ENCODE measurements around the gene WNT9A.
"Not testable (repeated sequence)": the region's sequence is repeated elsewhere in the genome, so short reads cannot be mapped to it uniquely, and the experiment has no call there.

The WNT9A gene

DNA sequence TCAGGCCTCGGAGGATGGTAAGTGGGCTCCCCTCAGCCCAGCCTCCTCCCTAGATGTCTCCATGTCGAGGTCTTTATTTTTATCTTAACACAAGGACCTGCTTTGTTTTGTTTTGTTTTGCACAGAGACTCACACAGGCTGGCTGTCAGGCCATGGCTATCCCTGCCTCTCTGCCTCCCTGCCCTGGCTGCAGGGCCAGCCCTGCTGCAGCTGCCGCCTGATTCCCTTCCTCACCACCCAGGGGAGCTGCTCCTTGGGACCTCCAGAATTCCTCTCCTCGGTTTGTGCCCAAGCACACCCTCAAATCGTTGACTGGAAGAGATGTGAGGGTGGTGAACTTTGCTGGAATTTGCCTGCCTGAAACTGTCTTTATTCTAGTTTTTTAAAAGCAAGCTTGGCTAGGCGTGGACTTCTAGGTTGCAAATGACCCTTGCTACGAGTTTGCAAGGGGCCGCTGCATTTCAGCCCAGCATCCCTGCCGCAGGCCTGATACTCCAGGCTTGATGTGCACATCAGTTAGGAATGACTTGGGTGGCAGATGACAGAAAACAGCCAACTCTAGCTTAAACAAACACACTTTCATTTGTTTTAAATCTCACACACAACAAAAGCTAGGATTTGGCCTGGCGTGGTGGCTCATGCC lies 37.1 kb downstream of the WNT9A start:
- no peak for DNase-seq

DNA sequence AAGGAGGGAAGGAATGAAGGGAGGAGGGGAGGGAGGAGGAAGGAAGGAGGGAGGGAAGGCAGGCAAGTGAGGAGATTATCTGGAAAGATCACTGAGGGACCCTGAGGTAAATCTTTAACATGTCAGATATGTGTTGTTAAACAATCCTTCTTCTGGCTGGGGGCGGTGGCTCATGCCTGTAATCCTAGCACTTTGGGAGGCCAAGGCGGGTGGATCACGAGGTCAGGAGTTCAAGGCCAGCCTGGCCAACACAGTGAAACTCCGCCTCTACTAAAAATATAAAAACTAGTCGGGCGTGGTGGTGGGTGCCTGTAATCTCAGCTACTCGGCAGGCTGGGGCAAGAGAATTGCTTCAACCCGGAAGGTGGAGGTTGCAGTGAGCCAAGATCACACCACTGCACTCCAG lies 37.8 kb downstream of the WNT9A start:
- not testable (repeated sequence) for DNase-seq

DNA sequence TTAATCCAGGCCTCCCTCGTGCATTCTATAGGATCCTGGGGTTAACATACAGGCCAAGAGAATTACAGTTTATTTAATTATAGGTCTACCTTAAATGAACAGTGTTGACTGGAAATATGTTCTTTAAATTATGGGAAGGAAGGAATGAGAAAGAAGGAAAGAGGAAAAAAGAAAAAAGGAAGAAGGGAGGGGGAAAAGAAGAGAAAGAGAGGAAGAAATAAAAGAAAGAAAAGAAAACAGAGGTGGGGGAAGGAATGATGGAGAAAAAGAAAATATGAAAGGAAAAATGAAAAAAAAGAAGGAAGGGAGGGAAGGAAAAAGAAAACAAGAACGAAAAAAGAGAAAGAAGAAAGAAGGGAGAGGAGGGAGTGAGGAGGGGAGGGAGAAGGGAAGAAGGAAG lies 38.5 kb downstream of the WNT9A start:
- no peak for DNase-seq

DNA sequence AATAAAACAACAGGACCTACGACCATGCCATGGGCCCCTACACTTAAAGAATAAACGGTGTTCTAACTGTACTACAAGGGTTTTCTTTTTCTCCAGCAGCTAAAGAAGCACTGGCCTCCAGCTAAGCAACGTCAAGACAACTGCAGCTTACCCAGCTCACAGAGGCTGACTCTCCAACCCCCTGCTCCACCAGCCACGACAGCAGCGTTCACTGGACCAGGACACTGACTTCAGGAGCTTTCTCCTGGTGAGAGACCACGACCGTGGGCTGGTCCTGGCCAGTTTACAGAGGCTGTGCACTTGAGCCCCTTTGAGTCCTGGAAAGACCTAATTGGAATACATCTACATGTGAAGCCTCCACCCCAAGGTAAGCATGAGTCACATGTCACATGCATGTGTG lies 39.4 kb downstream of the WNT9A start:
- DNase-seq, result no peak

DNA sequence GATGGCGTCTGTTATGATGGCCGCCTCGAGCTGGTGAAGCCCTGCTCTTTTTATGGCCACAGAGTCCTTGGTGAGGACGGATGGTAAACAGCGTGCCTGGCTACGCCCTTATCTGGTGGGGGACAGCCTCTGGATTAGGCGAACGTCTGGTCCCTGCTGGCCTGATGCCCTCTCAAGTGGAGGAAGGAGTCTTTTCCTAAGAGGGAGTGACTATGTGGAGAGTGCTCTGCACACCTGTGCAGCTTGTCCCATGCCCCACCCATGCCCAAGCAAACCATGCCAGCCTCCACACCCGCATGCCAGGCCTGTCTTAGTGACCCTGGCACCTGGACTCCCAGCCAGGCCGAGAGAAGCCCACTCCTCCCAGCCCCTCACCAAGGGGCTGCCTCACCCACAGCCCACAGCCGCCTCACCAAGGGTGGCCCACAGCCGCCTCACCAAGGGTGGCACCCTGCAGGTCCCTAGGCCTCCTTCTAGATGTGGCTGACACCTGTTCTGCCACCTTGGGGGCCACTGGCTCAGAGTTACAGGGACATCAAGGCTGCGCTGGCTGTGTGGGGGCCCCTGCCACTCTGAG lies 40.2 kb downstream of the WNT9A start:
- no peak for DNase-seq

DNA sequence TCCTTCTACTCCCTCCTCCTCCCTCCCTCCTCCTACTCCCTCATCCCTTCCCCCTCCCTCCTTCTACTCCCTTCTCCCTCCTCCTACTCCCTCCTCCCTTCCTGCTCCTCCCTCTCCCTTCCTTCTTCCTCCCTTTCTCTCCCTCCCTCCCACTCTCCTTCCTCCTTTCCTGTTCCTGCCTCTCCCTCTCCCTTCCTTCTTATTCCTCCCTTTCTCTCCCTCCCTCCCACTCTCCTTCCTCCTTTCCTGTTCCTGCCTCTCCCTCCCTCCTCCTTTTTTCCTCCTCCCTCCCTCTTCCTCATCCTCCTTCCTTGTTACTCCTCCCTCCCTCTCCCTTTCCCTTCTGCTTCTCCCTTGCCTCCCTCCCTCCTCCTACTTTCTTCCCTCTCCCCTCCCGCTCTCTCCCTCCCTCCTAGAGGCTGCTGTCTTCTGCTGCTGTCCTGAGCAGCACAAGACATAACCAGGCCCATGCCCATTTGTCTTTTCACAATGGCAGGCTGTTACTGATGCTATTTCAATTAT lies 41.1 kb downstream of the WNT9A start:
- DNase-seq, result no peak

DNA sequence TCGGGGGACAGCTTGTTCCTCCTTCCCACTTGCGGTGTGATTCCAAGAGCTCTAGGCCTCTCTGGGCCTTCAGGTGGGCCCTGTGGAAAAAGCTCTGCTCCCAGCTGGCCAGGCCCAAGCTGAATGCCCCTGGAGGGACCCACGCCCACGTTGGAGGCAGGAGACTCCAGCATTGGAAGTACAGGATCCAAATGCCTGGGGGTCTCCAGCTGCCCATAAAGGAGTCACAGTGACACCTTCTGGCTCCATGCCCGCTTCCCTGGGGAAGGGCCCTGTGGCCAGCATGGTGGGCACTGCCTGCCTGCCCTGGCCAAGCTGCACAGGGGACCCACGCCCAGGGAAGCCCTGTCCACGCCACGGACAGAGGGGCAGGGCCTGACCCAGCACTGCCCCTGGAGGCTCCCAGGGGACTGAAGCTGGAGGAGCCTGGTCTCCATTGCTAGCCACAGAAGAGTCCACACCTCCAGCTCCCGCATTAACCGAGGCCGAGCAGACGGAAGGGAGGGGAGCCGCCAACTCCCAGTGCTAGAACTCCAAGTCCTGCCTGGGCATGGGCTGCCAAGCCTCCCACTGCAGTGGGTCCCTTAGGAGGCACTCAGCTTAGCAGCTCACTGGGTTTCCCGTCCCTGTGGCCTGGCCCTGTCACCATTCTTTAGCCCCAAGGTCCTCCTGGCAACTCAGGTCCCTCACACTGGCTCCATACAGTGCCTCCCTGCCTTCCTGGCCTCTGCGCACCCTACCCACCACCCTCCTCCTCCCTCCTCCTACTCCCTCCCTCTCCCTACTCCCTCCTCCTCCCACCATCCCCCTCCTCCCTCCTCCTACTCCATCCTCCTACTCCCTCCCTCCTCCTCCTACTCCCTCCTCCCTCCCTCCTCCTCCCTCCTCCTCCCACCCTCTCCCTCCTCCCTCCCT lies 41.9 kb downstream of the WNT9A start:
- DNase-seq, result no peak

DNA sequence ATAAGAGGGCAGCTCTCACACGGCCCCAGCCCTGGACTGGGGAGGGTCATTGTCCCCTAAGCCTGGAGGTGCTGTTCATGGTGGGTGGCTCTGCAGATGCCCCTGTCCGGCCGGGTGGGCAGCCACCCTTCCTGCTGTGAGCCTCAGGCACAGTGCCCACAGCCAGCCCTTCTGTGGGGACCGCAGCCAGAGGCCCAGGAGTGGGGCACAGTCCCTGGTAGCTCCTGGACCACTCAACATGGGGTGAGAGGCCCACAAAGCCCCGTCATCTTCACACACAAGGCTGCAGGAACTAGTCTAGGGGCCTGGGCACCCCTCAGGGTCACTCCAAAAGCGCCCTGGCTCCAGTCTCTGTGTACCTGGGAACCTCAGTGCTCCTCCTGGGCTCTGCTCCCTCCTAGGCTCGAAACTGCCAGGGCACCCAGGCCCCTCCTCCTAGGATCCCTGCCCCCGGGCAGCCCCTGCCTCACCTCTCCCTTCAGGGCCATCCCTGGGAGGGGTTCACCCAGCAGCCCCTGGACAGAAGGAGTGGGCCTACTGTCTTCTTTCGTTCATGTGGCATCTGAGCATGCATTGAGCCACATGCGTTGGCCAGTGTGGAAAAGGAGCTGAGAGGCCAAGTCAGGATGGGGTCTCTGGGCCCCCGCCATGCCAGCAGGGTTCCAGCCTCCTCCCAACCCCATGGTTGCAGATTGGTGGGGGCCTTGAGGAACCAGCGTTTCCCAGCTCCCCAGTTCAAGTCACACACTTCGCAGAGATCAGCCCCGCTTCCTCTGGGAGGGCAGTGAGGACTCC lies 43.0 kb downstream of the WNT9A start:
- DNase-seq, result no peak

DNA sequence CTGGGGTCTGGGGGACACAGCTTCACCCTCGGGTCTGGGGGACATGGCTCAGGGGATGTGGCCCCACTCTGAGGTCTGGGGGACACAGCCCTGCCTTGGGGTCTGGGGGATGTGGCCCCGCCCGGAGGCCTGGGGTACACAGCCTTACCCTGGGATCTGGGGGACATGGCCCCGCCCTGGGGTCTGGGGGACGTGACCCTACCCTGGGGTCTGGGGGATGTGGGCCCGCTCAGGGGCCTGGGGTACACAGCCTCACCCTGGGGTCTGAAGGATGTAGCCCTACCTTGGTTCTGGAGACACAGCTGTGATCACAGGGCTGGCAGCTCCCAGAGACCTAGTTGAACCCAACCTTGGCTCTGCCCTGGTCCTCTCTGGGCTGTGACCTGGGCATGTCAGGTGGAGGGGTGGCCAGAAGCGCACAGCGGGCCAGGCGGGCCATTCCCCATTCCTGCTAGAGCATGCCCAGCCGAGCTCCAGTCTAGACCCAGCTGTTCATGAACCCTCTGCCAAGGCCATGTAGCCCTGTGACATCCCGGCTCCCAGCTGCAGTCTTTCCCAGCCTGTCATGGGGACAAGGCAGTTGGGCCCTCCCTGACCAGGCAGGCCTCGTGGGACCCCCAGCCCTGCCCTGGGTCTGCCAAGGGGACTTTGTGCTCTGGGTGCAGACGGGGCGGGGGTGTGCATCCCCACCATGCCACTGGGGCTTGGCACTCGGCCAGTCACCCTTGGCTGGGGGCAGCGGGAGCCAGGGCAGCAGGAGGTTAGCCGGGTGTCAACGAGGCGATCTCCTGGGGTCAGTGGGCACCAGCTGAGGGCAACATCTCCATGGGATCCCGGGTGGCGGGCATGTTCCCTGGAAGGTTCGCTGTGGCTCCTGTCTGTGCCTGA lies 43.9 kb downstream of the WNT9A start:
- no peak for DNase-seq

DNA sequence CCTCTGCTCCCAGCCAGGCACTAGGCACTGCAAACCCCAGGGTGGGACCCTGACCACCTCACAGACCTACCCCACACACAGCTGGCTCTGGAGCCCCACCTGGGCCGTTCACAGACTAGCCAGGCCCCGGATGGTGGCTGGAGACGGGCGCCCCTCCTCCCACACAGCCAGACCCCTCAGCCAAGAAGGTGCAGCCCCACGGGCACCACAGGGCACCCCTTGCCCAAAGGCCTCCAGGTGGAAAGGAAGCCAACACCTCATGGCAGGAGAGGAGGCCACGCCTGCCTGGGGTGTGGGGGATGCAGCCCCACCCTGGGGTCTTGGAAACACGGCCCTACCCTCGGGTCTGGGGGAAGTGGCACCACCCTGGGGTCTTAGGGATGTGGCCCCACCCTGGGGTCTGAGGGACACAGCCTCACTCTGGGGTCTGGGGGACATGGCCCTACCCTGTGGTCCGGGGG lies 44.6 kb downstream of the WNT9A start:
- no peak for DNase-seq

DNA sequence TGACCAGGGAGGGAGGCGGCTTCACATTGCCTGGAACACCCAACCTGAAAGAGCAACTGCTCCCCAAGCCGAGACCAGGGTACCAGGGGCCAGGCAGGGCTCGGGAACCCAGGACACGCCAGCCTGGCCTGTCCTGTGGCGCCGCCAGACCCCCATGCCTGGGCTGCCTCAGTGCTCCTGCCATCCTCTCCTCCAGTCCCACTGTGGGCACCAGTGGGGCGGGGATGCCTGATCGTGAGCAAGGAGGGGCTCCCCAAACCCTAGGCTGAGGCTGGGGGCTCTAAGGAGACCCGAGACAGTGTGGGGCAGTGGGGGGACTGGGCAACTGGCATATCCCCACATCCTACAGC lies 45.1 kb downstream of the WNT9A start:
- no peak for DNase-seq

DNA sequence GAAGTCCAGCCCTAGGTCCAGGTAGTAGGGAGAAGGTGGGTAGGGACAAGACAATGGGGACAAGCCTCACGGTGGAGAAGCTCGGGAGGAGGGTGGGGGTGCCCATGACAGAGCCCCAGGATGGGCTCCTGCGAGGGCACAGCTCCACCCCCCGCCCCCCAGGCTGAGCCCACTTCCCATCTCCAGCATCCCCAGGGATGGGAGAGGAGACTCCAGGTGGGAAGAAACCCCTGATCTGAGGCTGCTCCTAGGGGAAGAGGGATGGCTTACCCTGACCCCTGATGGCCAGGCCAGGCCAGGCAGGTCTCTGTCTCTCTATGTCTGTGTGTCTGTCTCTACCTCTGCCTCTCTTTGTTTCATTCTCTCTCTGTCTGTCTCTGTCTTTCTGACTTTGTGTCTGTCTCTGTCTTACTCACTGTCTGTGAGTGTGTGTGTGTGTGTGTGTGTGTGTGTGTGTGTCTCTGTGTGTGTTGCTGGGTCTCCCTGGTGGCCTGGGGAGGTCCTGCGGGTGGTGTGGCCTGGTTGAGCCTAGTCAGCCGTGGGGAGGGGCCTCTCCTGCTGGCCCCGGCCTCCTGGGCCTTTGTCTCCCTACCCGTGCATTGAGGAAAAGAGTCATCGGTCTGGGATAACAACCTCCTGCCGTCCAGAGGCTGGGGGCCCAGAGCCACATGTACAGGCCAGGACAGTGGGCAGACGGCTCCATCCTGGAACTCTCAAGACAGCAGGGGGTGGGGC lies 45.7 kb downstream of the WNT9A start:
- no peak for DNase-seq

DNA sequence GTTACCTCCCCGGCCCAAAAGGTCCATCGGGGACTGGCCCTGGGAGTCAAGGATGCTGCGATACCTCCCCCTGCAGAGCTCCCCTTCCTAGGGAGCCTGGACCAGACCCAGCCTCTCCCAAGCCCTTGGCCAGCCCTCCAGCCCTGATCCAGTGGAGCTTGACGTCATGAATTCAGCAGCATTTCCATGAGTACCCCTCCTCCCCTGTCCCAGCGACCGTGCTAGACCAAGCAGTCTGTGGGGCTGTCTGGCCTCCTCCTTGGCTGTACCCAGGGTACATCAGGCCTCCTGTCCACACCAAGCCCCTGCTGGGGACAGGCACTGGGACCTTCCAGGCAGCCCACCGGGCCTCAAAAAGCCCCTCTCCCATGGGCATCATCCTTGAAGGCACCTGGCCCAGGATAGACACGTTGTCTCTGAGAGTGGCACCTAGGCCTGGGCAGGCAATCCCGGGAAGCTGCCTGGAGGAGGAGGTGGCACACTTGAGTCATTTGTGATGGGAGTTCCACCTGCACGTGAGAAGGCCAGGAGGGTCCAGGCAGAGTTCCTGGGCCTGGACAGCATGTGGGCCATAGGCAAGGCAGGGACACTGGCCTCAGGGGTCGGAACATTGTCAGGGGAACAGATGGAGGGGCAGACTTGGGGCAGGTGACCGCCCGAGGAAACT lies 46.4 kb downstream of the WNT9A start:
- no peak for DNase-seq

DNA sequence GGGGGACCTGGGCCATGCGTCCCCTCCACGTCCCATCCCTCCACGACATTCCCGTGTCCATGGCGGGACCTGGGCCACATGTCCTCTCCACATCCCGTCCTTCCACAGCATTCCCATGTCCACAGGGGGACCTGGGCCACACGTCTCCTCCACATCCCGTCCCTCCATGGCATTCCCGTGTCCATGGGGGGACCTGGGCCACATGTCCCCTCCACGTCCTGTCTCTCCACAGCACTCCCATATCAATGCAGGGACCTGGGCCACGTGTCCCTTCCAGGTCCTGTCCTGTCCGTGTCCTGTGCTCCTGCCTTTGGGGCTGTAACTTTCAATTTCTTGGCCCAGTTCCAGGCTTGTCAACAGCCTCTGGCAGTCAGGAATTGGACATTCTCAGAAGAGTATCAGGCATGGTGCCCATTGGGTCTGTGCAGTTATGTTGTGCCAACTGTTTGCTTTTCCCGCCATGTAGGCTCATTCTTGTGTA lies 47.1 kb downstream of the WNT9A start:
- DNase-seq, result no peak

DNA sequence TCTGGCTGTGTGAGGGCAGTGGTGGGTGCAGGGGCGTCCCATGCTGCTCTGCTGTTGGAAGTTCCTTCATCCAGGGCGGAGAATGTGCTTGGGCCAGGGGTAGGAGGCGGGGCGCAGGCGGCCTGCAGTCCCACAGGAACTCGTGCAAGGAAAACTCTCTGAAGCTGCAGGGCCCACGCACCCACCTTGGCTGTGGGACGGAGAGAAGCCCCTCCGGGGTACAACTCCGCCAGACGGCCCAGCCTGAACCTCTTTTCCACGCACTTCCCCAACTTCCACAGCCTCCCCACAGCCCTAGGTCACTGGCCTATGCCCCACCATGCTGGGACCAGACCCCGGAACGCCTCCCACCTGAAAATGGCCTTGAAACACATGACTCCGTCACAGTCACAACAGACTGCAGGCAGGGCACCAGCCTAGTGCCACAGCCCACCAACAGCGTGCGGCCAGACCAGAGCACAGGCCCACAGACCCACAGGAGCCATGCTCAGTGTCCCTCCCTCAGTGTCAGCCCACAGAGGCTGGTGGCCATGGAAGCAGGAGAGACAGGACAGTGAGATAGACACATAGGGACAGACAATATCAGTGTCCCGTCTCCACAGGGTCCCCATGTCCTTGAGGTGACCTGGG lies 47.8 kb downstream of the WNT9A start:
- DNase-seq, result no peak

DNA sequence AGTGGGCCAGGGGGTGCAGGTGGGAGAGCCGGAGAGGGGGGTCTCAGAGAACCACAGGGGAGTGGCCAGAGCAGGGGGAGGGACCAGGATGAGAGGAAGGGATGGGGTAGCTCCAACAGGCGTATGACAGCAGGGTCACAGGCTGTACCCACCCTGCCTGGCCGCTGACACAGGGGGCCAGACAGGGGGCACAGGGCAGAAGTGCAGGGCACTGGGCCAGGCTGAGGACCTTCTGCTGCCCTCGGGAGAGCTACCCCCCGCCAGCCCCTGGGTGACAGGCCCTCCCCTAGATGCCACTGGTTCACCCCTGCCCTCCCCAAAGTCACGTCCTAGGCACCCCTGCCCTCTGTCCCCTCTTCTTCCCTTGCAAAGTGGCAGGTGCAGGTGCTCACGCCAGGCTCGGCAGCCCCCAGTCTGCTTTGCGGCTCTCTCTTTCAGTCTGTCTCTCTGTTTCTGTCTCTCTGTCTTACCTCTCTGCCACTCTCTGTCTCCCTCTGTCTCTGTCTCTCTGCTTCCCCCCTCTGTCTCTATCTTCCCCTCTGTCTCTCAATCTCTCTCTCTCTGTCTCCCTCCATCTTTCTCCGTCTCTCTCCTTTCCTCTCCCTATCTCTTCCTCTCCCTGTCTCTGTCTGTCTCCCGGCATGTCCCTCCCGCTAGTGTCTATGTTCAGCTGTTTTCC lies 48.5 kb downstream of the WNT9A start:
- DNase-seq, result no peak

DNA sequence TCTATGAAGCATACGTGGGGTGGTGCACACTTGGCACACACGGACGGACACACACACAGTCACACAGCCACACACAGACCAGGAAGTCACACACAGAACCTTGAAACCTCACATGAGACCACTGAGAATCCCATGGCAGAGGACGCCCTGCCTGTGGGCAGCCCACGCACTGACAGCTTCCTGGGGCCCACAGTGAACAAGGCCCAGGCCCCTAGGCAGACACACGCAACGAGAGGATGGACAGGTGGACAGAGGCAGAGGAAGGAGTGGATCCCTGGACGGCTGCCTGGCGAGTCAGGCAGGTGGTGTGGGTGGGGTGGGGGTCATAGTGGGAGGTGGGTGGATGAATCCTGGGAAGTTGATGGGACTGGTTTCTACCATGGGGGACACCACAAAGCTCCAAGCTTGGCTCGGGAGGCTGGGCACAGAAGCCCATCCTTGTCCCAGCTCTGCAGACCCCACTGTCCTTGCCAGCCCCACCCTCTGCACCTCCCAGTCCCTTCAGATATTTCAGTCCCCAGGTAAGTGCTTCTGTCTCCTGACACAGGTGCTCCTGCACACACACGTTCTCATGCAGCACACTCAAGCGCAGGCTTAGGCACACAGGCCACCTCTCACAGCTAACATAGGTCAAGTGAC lies 49.1 kb downstream of the WNT9A start:
- no peak for DNase-seq

DNA sequence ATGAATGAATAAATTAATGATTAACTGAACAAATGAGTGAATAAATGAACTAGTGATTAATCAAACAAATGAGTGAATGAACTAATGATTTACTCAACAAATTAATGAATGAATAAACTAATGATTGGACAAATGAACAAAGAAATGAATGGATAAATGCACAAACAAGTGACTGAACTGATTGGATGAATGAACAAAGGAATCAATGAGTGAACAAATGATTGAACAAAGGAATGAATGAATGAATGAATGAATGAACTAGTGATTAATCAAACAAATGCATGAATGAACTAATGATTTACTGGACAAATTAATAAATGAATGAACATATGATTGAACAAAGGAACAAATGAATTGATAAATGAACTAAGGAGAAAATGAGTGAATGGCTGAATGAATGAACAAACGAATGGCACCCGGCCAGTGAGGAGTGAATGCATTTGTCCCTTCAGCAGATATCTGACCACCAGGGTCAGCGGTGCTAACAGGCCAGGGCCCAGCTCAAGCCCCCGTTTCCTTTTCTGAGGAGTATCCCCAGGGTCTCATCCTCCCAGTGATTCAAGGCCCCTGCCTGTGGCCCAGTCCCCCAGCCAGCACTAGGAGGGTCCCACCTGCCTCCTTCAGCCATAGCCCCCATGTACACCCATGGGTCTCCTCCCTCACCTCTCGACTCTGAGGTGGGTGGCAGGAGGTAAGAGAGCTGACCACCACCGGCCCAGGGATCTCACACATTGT lies 49.9 kb downstream of the WNT9A start:
- no peak for DNase-seq
